Measurements from ENCODE around the gene CHAD.

GRCh38 chr17:50473901-50474300, 5.2 kb upstream of the CHAD start:
- TF ChIP-seq REST (IDR thresholded peaks at IDR 0.05; ENCODE audit: low read depth): no peak
- no peak for TF ChIP-seq YY1 (IDR thresholded peaks at IDR 0.05; ENCODE audit: low read depth)
- no peak for TF ChIP-seq CREB1 (IDR thresholded peaks at IDR 0.05; ENCODE audit: low read depth)
- no peak for TF ChIP-seq EP300 (IDR thresholded peaks at IDR 0.05; ENCODE audit: borderline replicate concordance)
- TF ChIP-seq CEBPB (IDR thresholded peaks at IDR 0.05): no peak
- TF ChIP-seq TEAD4 (IDR thresholded peaks at IDR 0.05): no peak
- no peak for TF ChIP-seq MAX (IDR thresholded peaks at IDR 0.05)
- no peak for TF ChIP-seq EGR1 (IDR thresholded peaks at IDR 0.05)
- no peak for TF ChIP-seq FOXM1 (IDR thresholded peaks at IDR 0.05; ENCODE audit: borderline replicate concordance, low read depth)
- TF ChIP-seq RAD21 (IDR thresholded peaks at IDR 0.05; ENCODE audit: low read depth): no peak
- no peak for TF ChIP-seq TAF1 (IDR thresholded peaks at IDR 0.05; ENCODE audit: low read depth)
